Gastrocnemius medialis (tissue), 4 donors: Measurements from ENCODE around the gene PTPRT. TPM values are rescaled to one million over a fixed set of nuclear protein-coding genes. Genes with fewer than 3 reads are reported as not detected.

Source experiments
- ATAC-seq, 2 donors: fragments of 150-250 bp; one replicate each; pipeline ENCODE4 v1.9.1; 2016
- DNase-seq, 2 donors: peaks; one replicate each; pipeline ENCODE4 v3.0.0-alpha.2; 2019
- H3K27ac ChIP-seq, 4 donors: fragments of 200-600 bp; sonication (generic); 1 replicate in 1 of 4; 2 replicates in 3 of 4; pipeline ENCODE4 v1.5.1; 2016 to 2018; ENCODE audit warnings: mild to moderate bottlenecking in 2 of 4, moderate library complexity in 1 of 4
- H3K27me3 ChIP-seq, 3 donors: fragments of 200-600 bp; sonication (generic) in 2 of 3; 1 replicate in 1 of 3; 2 replicates in 2 of 3; pipeline versions ENCODE4 v1.5.1 to v1.6.0; 2016 to 2019; ENCODE audit warnings: mild to moderate bottlenecking in 1 of 3, moderate library complexity in 1 of 3
- H3K36me3 ChIP-seq, 2 donors: fragments of 200-600 bp; sonication (generic) in 1 of 2; one replicate each; pipeline ENCODE4 v1.5.1; 2017 to 2018
- H3K4me1 ChIP-seq, 2 donors: fragments of 200-600 bp; sonication (generic) in 1 of 2; one replicate each; pipeline ENCODE4 v1.5.1; 2016 to 2017; ENCODE audit warnings: mild to moderate bottlenecking in 2 of 2
- H3K4me3 ChIP-seq, 4 donors: fragments of 200-600 bp; sonication (generic) in 3 of 4; 1 replicate in 1 of 4; 2 replicates in 3 of 4; pipeline ENCODE4 v1.5.1; 2016 to 2019; ENCODE audit warnings: mild to moderate bottlenecking in 2 of 4
- H3K9me3 ChIP-seq, 3 donors: fragments of 200-600 bp; sonication (generic) in 2 of 3; 1 replicate in 1 of 3; 2 replicates in 2 of 3; pipeline ENCODE4 v1.5.1; 2016 to 2019
- CTCF ChIP-seq, 5 experiments: fragments of 450-650 bp in 3 of 5; fragments of 200-600 bp in 2 of 5; sonication (generic) in 2 of 5; IDR thresholded peaks in 4 of 5; conservative IDR thresholded peaks in 1 of 5; 1 replicate in 4 of 5; 2 replicates in 1 of 5; pipeline ENCODE4 v1.5.1; 2016 to 2019; ENCODE audit warnings: antibody characterized with exemption in 5 of 5, mild to moderate bottlenecking in 3 of 5, moderate library complexity in 3 of 5
- POLR2A ChIP-seq, 2 donors: fragments of 450-650 bp; IDR thresholded peaks; one replicate each; pipeline ENCODE4 v1.6.1; 2017; ENCODE audit warnings: antibody characterized with exemption in 2 of 2, mild to moderate bottlenecking in 2 of 2, moderate library complexity in 2 of 2
- in situ Hi-C, 4 donors: fragments of 200-750 bp; cut with MboI; loops; one replicate each; pipeline versions ENCODE4 v1.15.0 to v1.8.0; 2017; ENCODE audit warnings: low sequenced_read_pairs in 4 of 4
- intact Hi-C: fragments of 100-400 bp; cut with DNase I; formaldehyde crosslinking; loops from one replicate; pipeline ENCODE4 v1.15.1; 2023; ENCODE audit warnings: low total_unique reads
- total RNA-seq, 4 donors: library from RNA; depleted of rRNA; stranded (reverse); fragments of >200 nt; gene quantifications; one replicate each; pipeline versions ENCODE4 v1.1.0 to v1.2.3, GENCODE V29; 2016

Gene PTPRT
- total RNA-seq, 4 donors from 2014 or later: not detected

GRCh38 chr20:43231829-43232228 is 42.1 kb upstream of the PTPRT start:
- DNase-seq (no peak), ATAC-seq (no peak)
- Histone ChIP-seq H3K27ac (no peak overlapping the region), H3K4me1 (no peaks in the 10 kb centered on the region), H3K36me3 (no peaks in the 10 kb centered on the region), H3K9me3 (no peaks in the 10 kb centered on the region), H3K27me3 (peaks cover 0 to 2% (median 0%) of the 10 kb centered on the region in 3 donors), H3K4me3 (no peak overlapping the region)
- TF ChIP-seq POLR2A (IDR thresholded peaks at IDR 0.05) (no peak), CTCF (IDR thresholded peaks at IDR 0.05 in 4 of 5, conservative IDR thresholded peaks at IDR 0.05 in 1 of 5) (no peak)
- in situ Hi-C loops (no loop called here), intact Hi-C loops (no loop called here)

GRCh38 chr20:43229696-43230095 is 40.0 kb upstream of the PTPRT start:
- no peaks in the 10 kb centered on the region for H3K36me3 ChIP-seq
- TF ChIP-seq CTCF (IDR thresholded peaks at IDR 0.05 in 4 of 5, conservative IDR thresholded peaks at IDR 0.05 in 1 of 5): no peak
- TF ChIP-seq POLR2A (IDR thresholded peaks at IDR 0.05): no peak
- H3K9me3 ChIP-seq: no peaks in the 10 kb centered on the region
- H3K27me3 ChIP-seq: peaks cover 0 to 2% (median 0%) of the 10 kb centered on the region in 3 donors
- H3K27ac ChIP-seq: no peak overlapping the region
- DNase-seq (no peak), ATAC-seq (no peak)
- intact Hi-C loops: no loop called here
- no peak overlapping the region for H3K4me3 ChIP-seq
- in situ Hi-C loops: no loop called here
- no peaks in the 10 kb centered on the region for H3K4me1 ChIP-seq

GRCh38 chr20:43220612-43221011 is 30.9 kb upstream of the PTPRT start:
- Histone ChIP-seq H3K36me3 (no peaks in the 10 kb centered on the region), H3K9me3 (no peaks in the 10 kb centered on the region), H3K27me3 (no peaks in the 10 kb centered on the region), H3K27ac (no peak overlapping the region), H3K4me1 (no peaks in the 10 kb centered on the region), H3K4me3 (no peak overlapping the region)
- intact Hi-C loops: no loop called here
- no peak for DNase-seq
- ATAC-seq: no peak
- in situ Hi-C loops: no loop called here
- no peak for TF ChIP-seq POLR2A (IDR thresholded peaks at IDR 0.05)

DNA sequence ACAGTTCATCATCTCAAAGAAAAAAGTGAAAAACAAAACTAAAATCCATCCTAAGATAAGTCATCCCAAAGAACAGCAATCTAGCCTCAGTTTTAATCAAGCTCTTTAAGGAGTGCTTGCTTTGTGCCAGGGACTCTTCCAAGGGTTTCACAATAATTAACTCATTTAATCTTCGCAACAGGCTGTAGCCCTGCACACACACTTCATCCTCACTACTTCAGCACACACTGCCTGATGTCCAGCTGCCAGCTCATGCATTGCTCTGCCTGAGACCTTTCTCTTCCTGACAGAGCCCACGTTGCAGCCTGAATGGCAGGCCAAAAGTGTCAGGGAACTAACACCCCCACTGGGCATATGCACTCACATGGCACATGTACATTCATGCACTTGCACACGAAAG is 21.2 kb upstream of the PTPRT start:
- Histone ChIP-seq H3K27me3 (no peaks in the 10 kb centered on the region), H3K9me3 (no peaks in the 10 kb centered on the region), H3K4me1 (no peaks in the 10 kb centered on the region), H3K27ac (no peak overlapping the region), H3K4me3 (no peak overlapping the region), H3K36me3 (no peaks in the 10 kb centered on the region)
- in situ Hi-C loops (no loop called here), intact Hi-C loops (no loop called here)
- no peak for TF ChIP-seq CTCF (IDR thresholded peaks at IDR 0.05 in 4 of 5, conservative IDR thresholded peaks at IDR 0.05 in 1 of 5)
- TF ChIP-seq POLR2A (IDR thresholded peaks at IDR 0.05): no peak
- ATAC-seq (no peak), DNase-seq (no peak)

DNA sequence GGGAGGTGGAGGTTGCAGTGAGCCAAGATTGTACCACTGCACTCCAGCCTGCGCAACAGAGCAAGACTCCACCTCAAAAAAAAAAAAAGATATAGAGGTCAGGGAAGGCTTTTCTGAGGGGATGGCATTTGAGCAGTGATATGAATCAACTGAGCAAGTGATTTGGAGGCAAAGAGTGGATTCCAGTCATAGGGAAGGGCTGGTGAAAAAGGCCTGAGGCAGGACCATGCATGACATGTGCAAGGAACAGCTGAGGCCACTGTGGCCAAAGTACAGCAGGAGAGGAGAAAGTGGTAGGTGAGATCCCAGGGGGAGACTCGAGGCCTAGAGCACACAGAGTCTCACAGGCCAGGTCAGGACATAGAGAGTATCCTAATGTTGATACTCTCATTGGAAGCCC is 20.1 kb upstream of the PTPRT start:
- H3K4me3 ChIP-seq: no peak overlapping the region
- intact Hi-C loops: no loop called here
- ATAC-seq (no peak), DNase-seq (no peak)
- no peaks in the 10 kb centered on the region for H3K9me3 ChIP-seq
- H3K4me1 ChIP-seq: no peaks in the 10 kb centered on the region
- in situ Hi-C loops: no loop called here
- no peaks in the 10 kb centered on the region for H3K36me3 ChIP-seq
- H3K27ac ChIP-seq: no peak overlapping the region
- H3K27me3 ChIP-seq: no peaks in the 10 kb centered on the region
- TF ChIP-seq CTCF (IDR thresholded peaks at IDR 0.05 in 4 of 5, conservative IDR thresholded peaks at IDR 0.05 in 1 of 5) (no peak), POLR2A (IDR thresholded peaks at IDR 0.05) (no peak)
